PC-3 (cell line): ENCODE results near the gene CDK4.

Experiments
- EZH2 ChIP-seq: fragments of 300-600 bp; sonication (generic); IDR thresholded peaks from one replicate; pipeline ENCODE4 v1.6.1; 2017; ENCODE audit warnings: antibody characterized with exemption, mild to moderate bottlenecking, low read length; ENCODE audit not compliant: unreplicated experiment
- EZH2phosphoT487 ChIP-seq: fragments of 300-600 bp; sonication (generic); IDR thresholded peaks from 2 replicates; pipeline ENCODE4 v1.6.1; 2018; ENCODE audit warnings: mild to moderate bottlenecking, antibody characterized with exemption, low read length, borderline replicate concordance
- TF ChIP-seq, protein P1 (sequence below): fragments of 300-600 bp; sonication (generic); conservative IDR thresholded peaks from 2 replicates; pipeline ENCODE4 v1.5.1; 2017; ENCODE audit warnings: antibody characterized with exemption, low read depth, mild to moderate bottlenecking, low read length

DNA sequence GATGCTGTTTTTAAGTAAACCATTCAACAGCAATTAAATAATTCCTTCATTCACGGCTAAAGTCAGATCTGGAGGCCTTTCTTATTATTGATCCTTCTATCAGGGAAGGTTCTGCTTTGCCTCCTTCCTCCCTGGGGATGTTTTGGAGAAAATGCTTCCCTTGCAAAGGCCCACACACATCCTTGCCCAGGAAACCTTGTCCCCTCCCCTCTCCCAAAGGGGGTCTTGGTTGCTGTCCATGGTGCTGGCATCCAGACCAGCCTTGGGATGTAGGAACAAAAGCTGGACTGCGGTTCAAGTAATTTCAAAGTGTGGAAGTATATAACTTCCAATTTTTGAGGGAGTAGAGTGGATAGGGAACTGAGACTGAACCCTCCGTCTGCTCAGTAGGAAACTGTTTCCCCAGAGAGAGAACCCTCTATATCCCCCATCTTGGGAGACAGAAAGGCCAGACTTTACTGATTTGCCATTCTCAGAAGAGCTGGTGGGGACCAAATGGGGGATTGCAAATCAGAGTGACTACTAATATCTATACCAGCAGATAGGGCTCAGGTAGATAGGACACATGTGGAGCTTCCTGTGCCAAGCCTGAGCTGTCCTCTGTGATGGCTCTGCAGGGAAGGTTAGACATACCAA lies 8.4 kb upstream of the CDK4 start:
- TF ChIP-seq EZH2 (no peak), EZH2phosphoT487 (no peak)
- TF ChIP-seq, protein P1, sequence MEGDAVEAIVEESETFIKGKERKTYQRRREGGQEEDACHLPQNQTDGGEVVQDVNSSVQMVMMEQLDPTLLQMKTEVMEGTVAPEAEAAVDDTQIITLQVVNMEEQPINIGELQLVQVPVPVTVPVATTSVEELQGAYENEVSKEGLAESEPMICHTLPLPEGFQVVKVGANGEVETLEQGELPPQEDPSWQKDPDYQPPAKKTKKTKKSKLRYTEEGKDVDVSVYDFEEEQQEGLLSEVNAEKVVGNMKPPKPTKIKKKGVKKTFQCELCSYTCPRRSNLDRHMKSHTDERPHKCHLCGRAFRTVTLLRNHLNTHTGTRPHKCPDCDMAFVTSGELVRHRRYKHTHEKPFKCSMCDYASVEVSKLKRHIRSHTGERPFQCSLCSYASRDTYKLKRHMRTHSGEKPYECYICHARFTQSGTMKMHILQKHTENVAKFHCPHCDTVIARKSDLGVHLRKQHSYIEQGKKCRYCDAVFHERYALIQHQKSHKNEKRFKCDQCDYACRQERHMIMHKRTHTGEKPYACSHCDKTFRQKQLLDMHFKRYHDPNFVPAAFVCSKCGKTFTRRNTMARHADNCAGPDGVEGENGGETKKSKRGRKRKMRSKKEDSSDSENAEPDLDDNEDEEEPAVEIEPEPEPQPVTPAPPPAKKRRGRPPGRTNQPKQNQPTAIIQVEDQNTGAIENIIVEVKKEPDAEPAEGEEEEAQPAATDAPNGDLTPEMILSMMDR: no peak
